ES-I3 (cell line): ENCODE data around the gene AGAP1.

Experiments used
- H3K36me3 ChIP-seq: 2 replicates; pipeline ENCODE4 v1.6.1; 2013; ENCODE audit warnings: mild to moderate bottlenecking, low read length, control low read depth, moderate library complexity; ENCODE audit not compliant: insufficient read depth
- H3K4me1 ChIP-seq: 2 replicates; pipeline ENCODE4 v1.6.1; 2013; ENCODE audit warnings: mild to moderate bottlenecking, control low read depth, low read length; ENCODE audit not compliant: insufficient read depth
- H3K9ac ChIP-seq: 2 replicates; pipeline ENCODE4 v1.6.1; 2013; ENCODE audit warnings: low read depth, mild to moderate bottlenecking, low read length, moderate library complexity
- H3K9me3 ChIP-seq: 2 replicates; pipeline ENCODE4 v1.6.1; 2013; ENCODE audit warnings: mild to moderate bottlenecking, low read length, moderate library complexity; ENCODE audit not compliant: control insufficient read depth, insufficient read depth

The AGAP1 gene

DNA sequence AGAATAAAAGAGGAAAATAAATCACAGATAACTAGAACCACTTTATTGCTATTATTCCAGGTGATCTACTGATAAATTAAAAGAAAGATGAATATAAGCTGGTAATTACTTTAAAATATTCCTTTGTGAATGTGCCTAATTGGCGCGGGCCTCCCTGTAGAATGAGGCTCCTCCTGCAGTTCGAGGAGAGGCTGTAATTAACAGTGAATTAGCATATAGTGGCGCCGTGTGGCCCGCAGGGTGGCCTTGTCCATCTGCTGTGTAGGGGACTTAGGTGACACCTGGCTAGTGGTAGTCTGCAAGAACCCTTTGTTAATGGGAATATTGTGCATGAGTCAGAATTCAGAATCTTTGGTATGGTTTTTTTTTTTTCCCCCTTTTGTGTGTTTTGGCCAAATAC lies 119.8 kb downstream of the AGAP1 start:
- Histone ChIP-seq H3K36me3 (no peaks in the 10 kb centered on the region), H3K9ac (no peak overlapping the region), H3K9me3 (no peaks in the 10 kb centered on the region), H3K4me1 (0 out of 2 replicates have a peak, but pooled peaks cover 3% of the 10 kb centered on the region)

DNA sequence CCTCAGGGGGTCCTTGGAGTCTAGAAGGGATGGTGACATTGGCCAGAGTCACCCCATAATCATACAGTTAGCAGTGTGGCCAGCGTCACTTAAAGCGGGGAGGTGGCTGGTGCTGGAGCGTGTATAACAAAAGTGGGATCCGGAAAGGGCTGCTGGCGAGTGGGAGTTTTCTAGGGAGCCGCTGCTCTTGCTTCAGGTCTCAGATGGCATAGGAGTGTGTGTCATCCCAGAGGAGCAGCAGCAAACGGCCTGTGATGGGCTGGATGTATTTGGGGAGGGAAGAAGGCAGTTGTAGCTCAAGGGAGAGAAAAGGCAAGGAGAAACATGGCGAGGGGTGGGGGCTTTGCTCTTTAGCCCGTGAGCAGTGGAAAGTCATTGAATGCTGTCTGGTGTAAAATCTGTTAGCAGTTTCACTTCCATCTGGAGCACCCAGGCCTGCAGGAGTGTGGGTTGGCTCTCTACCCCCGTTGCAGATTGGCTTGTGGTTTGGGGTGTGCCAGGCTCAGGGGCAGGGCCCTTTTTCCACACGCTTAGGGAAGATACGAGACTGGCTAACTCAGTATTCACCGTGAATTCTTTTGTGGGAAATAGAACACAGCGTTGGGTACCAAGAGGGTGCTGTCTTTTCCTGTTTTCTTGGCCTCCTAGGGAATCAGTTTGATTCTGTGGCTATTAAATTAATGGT lies 120.5 kb downstream of the AGAP1 start:
- Histone ChIP-seq H3K9ac (no peak overlapping the region), H3K36me3 (no peaks in the 10 kb centered on the region), H3K4me1 (0 out of 2 replicates have a peak, but pooled peaks cover 3% of the 10 kb centered on the region), H3K9me3 (no peaks in the 10 kb centered on the region)

DNA sequence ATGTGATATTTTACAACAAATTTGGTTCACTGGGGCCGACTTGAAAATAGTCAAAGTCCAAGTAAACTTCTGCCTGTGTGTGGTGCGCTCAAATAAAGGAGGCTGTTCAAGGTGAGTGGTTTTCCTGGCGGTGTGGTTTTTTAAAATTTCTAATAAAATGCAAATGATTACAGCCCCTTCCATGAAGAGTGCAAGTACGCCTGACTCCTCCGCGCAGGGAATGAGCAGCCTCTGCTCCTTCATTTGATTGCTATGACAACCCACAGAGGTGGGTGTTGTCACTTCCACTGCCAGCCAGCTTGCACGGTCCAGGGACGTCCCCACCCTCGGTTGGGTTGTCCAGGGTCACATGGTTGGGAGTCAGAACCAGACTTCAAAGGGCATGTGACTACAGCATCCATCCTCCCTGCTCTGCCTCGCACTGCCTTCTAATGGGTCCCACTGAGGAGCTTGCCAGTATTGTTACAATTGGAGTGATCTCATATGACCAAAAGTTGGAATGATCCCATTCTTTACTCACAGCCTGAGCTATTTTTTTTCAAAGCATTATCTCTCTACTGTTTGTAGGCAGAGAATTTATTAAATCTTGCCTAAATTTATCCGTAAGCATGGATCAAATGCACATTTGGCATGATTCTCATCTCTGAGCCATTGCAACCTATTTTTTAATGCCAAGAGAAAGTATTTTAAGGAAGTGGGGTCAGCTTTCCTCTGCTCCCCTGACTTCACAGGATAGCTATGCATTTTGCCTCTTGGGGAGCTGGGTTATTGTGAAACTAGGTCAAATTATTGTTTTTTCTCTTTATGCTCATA lies 121.3 kb downstream of the AGAP1 start:
- Histone ChIP-seq H3K4me1 (0 out of 2 replicates have a peak, but pooled peaks cover 3% of the 10 kb centered on the region), H3K9me3 (no peaks in the 10 kb centered on the region), H3K9ac (no peak overlapping the region), H3K36me3 (no peaks in the 10 kb centered on the region)

DNA sequence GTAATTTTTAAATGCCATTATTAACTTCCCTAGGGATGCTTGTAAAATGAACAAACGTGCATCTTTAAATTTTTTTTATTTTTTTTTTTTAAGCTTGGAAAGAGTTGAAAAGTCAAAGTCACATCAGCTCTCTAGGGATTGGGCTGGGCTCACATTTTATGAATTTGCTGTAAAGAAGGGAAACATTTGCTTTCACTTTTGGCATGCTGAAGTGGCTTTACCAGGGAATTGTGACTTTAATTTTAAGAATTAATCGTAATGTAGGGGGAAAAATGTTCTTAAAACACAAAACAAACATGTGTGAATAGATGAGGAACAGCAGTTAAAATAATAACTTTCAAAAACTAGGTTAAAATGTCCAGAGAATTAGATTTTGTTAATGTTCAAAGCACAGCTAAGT lies 123.0 kb downstream of the AGAP1 start:
- H3K4me1 ChIP-seq = 0 out of 2 replicates have a peak, but pooled peaks cover 3% of the 10 kb centered on the region

DNA sequence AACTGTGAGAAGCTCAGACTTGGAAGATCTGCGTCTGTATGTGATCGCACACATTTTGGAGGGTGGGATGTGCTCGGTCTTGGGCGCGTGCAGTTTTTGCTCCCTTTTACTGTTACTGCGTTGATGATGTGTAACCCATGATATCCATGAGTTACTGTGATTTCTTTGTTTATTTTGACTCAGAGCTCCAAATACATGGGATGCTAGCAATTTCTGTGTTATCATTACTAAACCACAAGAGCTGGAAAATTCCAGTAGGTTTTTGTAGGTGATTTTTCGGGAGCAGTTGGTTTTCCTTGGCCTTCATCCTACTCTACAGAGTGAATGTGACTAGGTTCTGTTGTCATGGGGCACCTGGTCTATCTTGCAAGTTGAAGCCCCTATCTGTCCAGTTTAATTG lies 124.2 kb downstream of the AGAP1 start:
- Histone ChIP-seq H3K36me3 (no peaks in the 10 kb centered on the region), H3K4me1 (0 out of 2 replicates have a peak, but pooled peaks cover 3% of the 10 kb centered on the region), H3K9me3 (no peaks in the 10 kb centered on the region), H3K9ac (no peak overlapping the region)

More for the DNA sequence above, 123.0 kb downstream of the AGAP1 start:
- no peaks in the 10 kb centered on the region for H3K36me3 ChIP-seq
- no peak overlapping the region for H3K9ac ChIP-seq
- no peaks in the 10 kb centered on the region for H3K9me3 ChIP-seq

DNA sequence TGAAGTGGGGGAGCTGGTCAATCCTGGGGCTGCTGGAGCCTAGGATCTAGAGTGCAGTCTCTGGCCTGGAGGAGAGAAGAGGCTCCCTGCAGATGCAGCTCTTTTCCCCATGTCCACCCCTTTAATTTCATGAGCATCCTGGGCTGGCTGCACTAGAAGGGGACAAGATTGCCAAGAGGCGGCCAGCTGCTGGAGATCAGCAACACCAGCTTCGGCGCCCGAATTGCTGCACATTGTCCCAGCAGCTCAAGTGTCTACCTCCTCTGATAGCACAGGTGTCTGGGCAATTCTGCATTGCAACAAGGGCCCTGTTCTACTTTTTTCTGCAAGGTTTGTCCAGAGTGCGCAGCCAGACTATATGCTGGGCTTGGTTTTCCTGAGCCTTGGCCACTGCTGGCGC lies 125.7 kb downstream of the AGAP1 start:
- Histone ChIP-seq H3K9ac (no peak overlapping the region), H3K9me3 (no peaks in the 10 kb centered on the region), H3K36me3 (no peaks in the 10 kb centered on the region), H3K4me1 (0 out of 2 replicates have a peak, but pooled peaks cover 1% of the 10 kb centered on the region)

DNA sequence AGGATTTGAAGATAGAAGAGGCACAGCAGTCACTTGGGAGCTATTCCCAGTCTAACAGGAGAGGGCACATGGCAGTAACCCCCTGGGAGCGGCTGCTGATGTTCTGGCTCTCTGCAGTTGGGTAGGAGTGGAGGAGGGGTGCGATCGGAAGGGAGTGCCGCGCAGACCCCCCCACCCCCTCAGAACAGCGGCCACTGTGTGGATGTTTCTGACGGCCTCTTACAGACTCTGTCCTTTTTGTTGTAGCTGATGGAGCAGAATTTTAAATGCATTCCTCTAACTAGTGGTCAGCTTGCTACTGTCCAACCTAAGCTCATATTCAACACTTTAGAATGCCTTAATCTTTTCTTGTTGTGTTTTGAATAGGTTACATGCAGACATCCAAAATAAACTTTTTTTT lies 127.9 kb downstream of the AGAP1 start:
- Histone ChIP-seq H3K4me1 (no peaks in the 10 kb centered on the region), H3K36me3 (no peaks in the 10 kb centered on the region), H3K9me3 (no peaks in the 10 kb centered on the region), H3K9ac (no peak overlapping the region)

DNA sequence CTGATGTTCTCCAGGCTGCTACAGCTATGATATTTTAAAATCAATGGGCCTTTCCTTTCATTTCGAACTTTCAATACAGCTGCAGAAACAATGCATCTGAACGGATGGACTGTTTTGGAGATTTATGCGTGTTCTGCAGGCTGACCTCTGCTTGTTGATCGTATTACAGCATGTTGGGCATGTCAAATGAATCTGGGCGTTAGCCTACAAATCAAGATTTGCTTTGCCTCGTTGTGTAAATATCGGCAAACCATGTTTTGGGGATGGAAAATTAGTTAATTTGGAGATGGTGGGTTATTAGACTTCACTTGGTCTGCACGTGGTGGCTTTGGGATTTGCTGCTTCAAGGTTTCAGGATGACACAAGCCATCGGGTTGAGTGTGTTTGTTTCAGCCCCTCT lies 129.3 kb downstream of the AGAP1 start:
- Histone ChIP-seq H3K9ac (no peak overlapping the region), H3K36me3 (no peaks in the 10 kb centered on the region), H3K9me3 (no peaks in the 10 kb centered on the region), H3K4me1 (no peaks in the 10 kb centered on the region)

DNA sequence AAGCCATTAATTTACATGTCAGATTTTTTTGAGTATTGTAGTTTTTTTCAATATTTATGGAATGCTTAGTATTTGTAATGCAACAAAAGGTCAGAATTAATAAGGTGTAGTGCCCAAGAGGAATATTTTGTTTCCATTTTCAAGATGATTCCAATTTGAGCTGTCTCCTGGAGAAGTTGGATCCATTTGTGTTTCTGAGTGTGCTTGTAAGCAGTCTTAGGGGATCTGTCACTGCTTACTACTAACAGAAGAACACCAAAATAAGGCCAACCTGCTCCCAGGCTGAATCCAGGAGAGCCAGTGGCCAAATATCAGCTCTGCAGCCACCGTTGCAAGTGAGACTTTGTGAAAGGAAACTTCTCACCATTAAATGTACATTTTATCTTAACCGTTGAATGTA lies 129.9 kb downstream of the AGAP1 start:
- Histone ChIP-seq H3K9me3 (no peaks in the 10 kb centered on the region), H3K36me3 (no peaks in the 10 kb centered on the region), H3K9ac (no peak overlapping the region), H3K4me1 (no peaks in the 10 kb centered on the region)

DNA sequence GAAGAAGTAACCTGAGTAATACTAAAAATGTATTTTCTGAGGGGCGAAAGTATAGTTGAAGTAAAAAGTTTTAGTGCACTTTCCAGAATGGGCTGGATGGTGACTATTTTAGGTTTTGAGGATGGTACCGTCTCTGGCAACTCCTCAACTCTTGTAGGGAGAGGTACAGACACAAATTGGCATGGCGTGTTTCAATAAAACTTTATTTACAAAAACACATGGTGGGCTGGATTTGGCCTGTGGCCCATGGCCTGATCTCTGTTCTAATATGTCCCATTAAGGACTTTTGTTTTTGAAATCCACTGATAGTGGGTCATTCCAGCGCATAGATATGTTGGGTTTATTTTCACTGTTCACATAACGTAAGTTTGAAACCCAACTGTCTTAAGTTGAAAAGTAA lies 132.8 kb downstream of the AGAP1 start:
- H3K9ac ChIP-seq = no peak overlapping the region
- no peaks in the 10 kb centered on the region for H3K36me3 ChIP-seq
- no peaks in the 10 kb centered on the region for H3K4me1 ChIP-seq
- H3K9me3 ChIP-seq = no peaks in the 10 kb centered on the region

DNA sequence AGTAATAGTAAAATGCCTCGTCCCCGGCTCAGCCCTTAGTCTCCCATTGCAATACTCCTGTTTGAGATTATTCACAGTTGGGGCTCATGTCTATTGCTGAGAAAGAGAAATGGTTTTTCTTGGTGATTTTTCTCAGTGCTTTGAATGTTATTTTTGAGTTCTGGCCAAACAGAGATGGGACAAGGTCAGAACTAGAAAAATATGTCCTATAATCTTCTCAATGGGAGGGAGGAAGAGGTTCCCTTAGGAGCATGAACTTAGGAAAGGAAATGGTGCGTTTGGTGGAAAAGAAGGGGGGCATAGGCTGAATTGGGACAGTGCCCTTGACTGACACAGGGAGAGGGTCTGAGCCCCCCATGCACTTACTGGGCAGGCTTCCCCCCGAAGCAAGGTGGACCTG lies 133.8 kb downstream of the AGAP1 start:
- no peaks in the 10 kb centered on the region for H3K4me1 ChIP-seq
- no peaks in the 10 kb centered on the region for H3K9me3 ChIP-seq
- H3K9ac ChIP-seq = no peak overlapping the region
- H3K36me3 ChIP-seq = no peaks in the 10 kb centered on the region

DNA sequence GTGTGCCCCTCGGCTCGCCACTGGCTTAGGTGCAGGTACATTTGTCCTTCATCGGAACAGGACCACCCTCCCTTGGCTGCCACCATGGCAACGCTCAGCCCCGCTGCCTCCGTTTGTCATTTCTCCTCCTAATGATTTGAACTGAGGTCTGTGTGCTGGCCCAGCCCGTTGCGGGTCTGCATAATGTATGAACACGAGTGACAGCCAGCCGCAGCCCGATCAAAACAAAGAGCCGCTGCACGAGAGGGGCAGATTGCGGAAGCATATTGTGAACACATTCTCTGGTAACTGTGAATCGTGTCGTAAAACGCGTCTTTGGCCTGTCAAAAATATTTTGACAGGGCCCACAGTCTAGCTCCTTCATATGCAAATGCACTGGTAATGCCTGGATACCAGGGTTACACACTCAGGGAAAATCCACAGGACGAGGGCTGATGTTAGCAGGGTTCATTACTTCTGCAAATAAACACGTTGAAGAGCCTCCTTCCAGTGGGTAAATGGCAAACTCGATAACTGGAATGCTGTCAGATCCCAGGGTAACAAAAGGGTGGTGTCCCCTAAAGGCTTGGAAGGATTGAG lies 137.0 kb downstream of the AGAP1 start:
- no peaks in the 10 kb centered on the region for H3K36me3 ChIP-seq
- H3K9me3 ChIP-seq = no peaks in the 10 kb centered on the region
- H3K4me1 ChIP-seq = no peaks in the 10 kb centered on the region
- H3K9ac ChIP-seq = no peak overlapping the region

DNA sequence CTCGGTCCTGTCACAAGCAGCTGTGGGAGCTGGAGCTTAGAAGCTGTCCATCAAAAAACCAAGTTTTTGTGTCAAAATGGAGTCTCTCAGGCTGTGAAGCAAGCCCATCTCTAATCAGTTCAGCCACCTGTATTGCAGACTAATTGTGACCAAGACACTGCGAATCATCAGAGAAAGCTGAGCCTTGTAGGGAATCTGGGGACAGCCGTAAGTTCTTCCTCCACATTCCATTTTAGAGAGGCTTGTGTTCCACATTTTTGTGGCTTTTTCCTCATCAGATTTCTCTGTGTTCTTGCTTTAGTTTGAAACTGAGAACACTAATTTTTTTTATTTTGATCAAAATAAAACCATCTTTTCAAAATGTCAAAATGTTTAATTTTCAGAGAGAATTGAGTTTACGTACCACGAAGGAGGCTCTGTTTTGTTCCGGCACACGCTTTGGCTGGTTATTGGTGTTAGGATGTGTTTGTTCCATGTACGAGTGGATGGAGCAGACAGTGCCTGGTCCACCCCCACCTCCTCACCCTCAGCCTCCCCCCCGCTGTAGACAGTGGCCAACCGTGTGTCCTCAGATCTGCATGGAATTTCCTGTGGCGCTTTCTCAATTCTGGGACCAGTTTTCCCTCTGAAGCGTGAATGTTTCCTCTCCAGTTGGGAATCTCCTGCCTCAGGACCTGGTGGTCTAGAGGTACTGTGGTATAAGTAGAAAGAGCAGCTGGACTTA lies 140.8 kb downstream of the AGAP1 start:
- H3K9me3 ChIP-seq = no peaks in the 10 kb centered on the region
- peaks cover 12% of the 10 kb centered on the region for H3K4me1 ChIP-seq
- H3K36me3 ChIP-seq = no peaks in the 10 kb centered on the region
- no peak overlapping the region for H3K9ac ChIP-seq

DNA sequence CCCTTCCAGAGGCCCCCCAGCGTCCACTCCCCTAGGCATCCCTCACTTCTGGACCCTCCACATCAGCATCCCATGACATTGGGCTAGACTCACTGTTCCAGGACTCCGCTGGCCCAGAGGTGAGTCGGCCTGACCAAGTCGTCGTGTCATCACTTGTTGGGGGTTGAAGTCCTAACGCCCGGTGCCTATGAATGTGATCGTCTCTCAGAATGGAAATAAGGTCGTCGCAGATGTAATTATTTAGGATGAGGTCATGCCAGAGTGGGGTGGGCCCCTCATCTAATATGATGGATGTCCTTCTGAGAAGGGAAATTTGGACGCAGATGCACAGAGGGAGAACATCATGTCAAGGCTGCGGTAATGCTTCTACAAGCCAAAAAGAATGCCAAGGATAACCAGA lies 142.7 kb downstream of the AGAP1 start:
- no peaks in the 10 kb centered on the region for H3K36me3 ChIP-seq

More for the DNA sequence above, 142.7 kb downstream of the AGAP1 start:
- Histone ChIP-seq H3K9ac (no peak overlapping the region), H3K4me1 (peaks cover 31% of the 10 kb centered on the region), H3K9me3 (no peaks in the 10 kb centered on the region)
